SU-DHL-6 (cell line): ENCODE results near the gene DCLRE1C.

Source experiments
- CTCF ChIP-seq: fragments of 200-600 bp; sonication (generic); IDR thresholded peaks from one replicate; pipeline ENCODE4 v1.5.1; 2017; ENCODE audit warnings: antibody characterized with exemption, mild to moderate bottlenecking, low read length, moderate library complexity; ENCODE audit not compliant: insufficient read depth, poor library complexity, severe bottlenecking
- EZH2phosphoT487 ChIP-seq: fragments of 200-600 bp; sonication (generic), shearing (Covaris generic); conservative IDR thresholded peaks from 2 replicates; pipeline ENCODE4 v1.6.1; 2018; ENCODE audit warnings: mild to moderate bottlenecking, antibody characterized with exemption, low read length, moderate library complexity, mixed read lengths

GRCh38 chr10:14925268-14925667, 28.6 kb downstream of the DCLRE1C start:
- no peak for TF ChIP-seq CTCF
- no peak for TF ChIP-seq EZH2phosphoT487
